Endodermal cell (in vitro differentiated cells): Measurements from ENCODE around the gene DNM1L. TPM values are rescaled to one million over a fixed set of nuclear protein-coding genes. Genes with fewer than 3 reads are reported as not detected.

ENCODE experiments used
- DNase-seq: peaks from one replicate; pipeline ENCODE4 v3.0.0-alpha.2; 2017
- H3K27ac ChIP-seq: 2 replicates; pipeline ENCODE4 v1.5.1; 2013; ENCODE audit warnings: mild to moderate bottlenecking, low read depth, low read length, moderate library complexity
- H3K27me3 ChIP-seq: 2 replicates; pipeline ENCODE4 v1.6.1; 2013; ENCODE audit warnings: mild to moderate bottlenecking, low read length, moderate library complexity; ENCODE audit not compliant: insufficient read depth, control insufficient read depth, poor library complexity, severe bottlenecking
- H3K36me3 ChIP-seq: 2 replicates; pipeline ENCODE4 v1.7.0; 2013; ENCODE audit warnings: mild to moderate bottlenecking, low read length, moderate library complexity; ENCODE audit not compliant: control insufficient read depth, insufficient read depth
- H3K4me1 ChIP-seq: one replicate; pipeline ENCODE4 v1.7.0; 2013; ENCODE audit warnings: low read length; ENCODE audit not compliant: control insufficient read depth, insufficient read depth
- H3K4me3 ChIP-seq: 2 replicates; pipeline ENCODE4 v1.5.1; 2013; ENCODE audit warnings: mild to moderate bottlenecking, low read length, moderate library complexity
- H3K9ac ChIP-seq: 2 replicates; pipeline ENCODE4 v1.6.1; 2013; ENCODE audit warnings: mild to moderate bottlenecking, low read length, moderate library complexity; ENCODE audit not compliant: poor library complexity, severe bottlenecking; ENCODE audit errors: extremely low read depth
- H3K9me3 ChIP-seq: 2 replicates; pipeline ENCODE4 v1.6.1; 2013; ENCODE audit warnings: mild to moderate bottlenecking, low read length, moderate library complexity; ENCODE audit not compliant: control insufficient read depth
- H3K27ac Mint-ChIP-seq: 2 replicates; pipeline ENCODE4 v1.8.0; 2020; ENCODE audit warnings: mixed read lengths
- H3K27me3 Mint-ChIP-seq: 2 replicates; pipeline ENCODE4 v1.8.0; 2021; ENCODE audit warnings: mild to moderate bottlenecking, mixed read lengths; ENCODE audit not compliant: insufficient read depth
- H3K36me3 Mint-ChIP-seq: 2 replicates; pipeline ENCODE4 v1.8.0; 2020; ENCODE audit warnings: low read depth, mixed read lengths
- H3K4me1 Mint-ChIP-seq: 2 replicates; pipeline ENCODE4 v1.8.0; 2020; ENCODE audit warnings: mixed read lengths
- H3K4me3 Mint-ChIP-seq: 2 replicates; pipeline ENCODE4 v1.8.0; 2020; ENCODE audit warnings: mild to moderate bottlenecking, moderate library complexity, mixed read lengths
- H3K9me3 Mint-ChIP-seq: 2 replicates; pipeline ENCODE4 v1.8.0; 2020; ENCODE audit warnings: mild to moderate bottlenecking, mixed read lengths
- WGBS, 2 experiments: methylation state at CpG; one replicate each; pipeline versions ENCODE4 v1.1.5 to v1.1.7; 2013; ENCODE audit warnings: missing lambda C conversion rate in 2 of 2, mixed read lengths in 1 of 2; ENCODE audit not compliant: insufficient coverage in 1 of 2, insufficient read length in 1 of 2; 5-methylcytosine and 5-hydroxymethylcytosine counted together
- total RNA-seq, 2 donors: library from RNA; stranded (reverse); fragmentation: NEBNext Ultra II Directional in 1 of 2; extraction: Animal tissue kit (Norgen Biotek cat#: 25700) in 1 of 2; gene quantifications; 2 replicates in 1 of 2; 3 replicates in 1 of 2; pipeline ENCODE4 v1.2.1, GENCODE V29; 2021
- TF ChIP-seq, protein P1 (sequence below): fragments of 200-600 bp; sonication (generic); conservative IDR thresholded peaks from 2 replicates; pipeline ENCODE4 v1.5.0; 2021; ENCODE audit warnings: antibody characterized with exemption, mild to moderate bottlenecking

The DNM1L gene
- total RNA-seq, 2 donors from 2014 or later = 100 to 156 TPM

DNA sequence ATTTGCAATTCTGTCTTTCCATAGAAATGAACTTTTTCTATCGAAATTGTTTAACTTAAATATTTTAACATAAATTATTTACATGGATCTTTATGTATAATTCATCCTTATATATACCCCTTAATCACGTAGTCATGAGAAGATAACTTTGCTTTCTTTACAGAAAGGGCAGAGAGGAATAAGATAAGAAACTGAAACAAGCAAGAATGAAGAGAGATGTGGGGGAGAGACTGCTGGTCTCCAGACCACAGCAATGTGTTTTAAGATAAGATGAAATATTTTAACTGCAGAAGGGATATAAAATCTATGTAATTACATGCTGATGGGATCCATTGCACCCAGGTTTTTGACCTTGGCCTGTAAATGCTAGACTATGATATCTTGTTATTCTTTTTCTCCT, 34.7 kb upstream of the DNM1L start:
- no peak overlapping the region for H3K9ac ChIP-seq
- TF ChIP-seq, protein P1, sequence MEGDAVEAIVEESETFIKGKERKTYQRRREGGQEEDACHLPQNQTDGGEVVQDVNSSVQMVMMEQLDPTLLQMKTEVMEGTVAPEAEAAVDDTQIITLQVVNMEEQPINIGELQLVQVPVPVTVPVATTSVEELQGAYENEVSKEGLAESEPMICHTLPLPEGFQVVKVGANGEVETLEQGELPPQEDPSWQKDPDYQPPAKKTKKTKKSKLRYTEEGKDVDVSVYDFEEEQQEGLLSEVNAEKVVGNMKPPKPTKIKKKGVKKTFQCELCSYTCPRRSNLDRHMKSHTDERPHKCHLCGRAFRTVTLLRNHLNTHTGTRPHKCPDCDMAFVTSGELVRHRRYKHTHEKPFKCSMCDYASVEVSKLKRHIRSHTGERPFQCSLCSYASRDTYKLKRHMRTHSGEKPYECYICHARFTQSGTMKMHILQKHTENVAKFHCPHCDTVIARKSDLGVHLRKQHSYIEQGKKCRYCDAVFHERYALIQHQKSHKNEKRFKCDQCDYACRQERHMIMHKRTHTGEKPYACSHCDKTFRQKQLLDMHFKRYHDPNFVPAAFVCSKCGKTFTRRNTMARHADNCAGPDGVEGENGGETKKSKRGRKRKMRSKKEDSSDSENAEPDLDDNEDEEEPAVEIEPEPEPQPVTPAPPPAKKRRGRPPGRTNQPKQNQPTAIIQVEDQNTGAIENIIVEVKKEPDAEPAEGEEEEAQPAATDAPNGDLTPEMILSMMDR = no peak
- peaks cover 6% of the 10 kb centered on the region for H3K4me1 Mint-ChIP-seq
- no peak overlapping the region for H3K27ac ChIP-seq
- H3K4me1 ChIP-seq = no peaks in the 10 kb centered on the region
- no peak overlapping the region for H3K27ac Mint-ChIP-seq
- 92% methylated on average over 1 of the region's 2 CpGs; no CpG with 5 or more reads in 1 of the 2 experiments for WGBS, 2 experiments
- no peaks in the 10 kb centered on the region for H3K27me3 Mint-ChIP-seq
- peaks cover 49% of the 10 kb centered on the region for H3K36me3 ChIP-seq
- H3K9me3 Mint-ChIP-seq = no peaks in the 10 kb centered on the region
- no peak overlapping the region for H3K4me3 Mint-ChIP-seq
- DNase-seq = no peak
- peaks cover 43% of the 10 kb centered on the region for H3K36me3 Mint-ChIP-seq
- H3K9me3 ChIP-seq = no peaks in the 10 kb centered on the region
- H3K27me3 ChIP-seq = no peaks in the 10 kb centered on the region
- H3K4me3 ChIP-seq = no peak overlapping the region

DNA sequence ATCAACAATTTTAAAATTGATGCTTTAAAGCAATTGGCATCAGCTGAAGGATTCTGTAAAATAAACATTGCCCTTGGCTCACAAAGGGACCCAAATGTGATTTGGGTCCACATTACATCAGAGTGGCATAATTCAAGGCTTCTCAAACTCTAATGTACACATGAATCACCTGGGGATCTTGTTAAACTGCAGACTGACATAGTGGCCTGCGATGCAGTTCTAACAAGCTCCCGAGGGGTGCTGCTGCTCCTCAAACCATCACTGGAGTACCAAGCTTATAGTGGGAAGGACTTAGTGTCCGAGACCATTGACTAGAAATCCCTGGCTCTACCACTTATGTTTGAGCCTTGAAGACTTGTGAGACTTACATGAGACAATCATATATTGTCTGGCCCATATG, 31.8 kb upstream of the DNM1L start:
- DNase-seq = no peak
- TF ChIP-seq, protein P1 = peak; percentile 51
- Mint-ChIP-seq H3K4me1 (peaks cover 15% of the 10 kb centered on the region), H3K4me3 (no peak overlapping the region), H3K36me3 (peaks cover 18% of the 10 kb centered on the region), H3K27ac (no peak overlapping the region), H3K9me3 (no peaks in the 10 kb centered on the region), H3K27me3 (no peaks in the 10 kb centered on the region)
- H3K27me3 ChIP-seq = no peaks in the 10 kb centered on the region
- no peak overlapping the region for H3K9ac ChIP-seq
- no peak overlapping the region for H3K27ac ChIP-seq
- WGBS, 2 experiments = 80 to 90% methylated on average over 1 to 3 of the region's 3 CpGs
- no peaks in the 10 kb centered on the region for H3K9me3 ChIP-seq
- H3K36me3 ChIP-seq = peaks cover 23% of the 10 kb centered on the region
- no peak overlapping the region for H3K4me3 ChIP-seq
- H3K4me1 ChIP-seq = no peaks in the 10 kb centered on the region

DNA sequence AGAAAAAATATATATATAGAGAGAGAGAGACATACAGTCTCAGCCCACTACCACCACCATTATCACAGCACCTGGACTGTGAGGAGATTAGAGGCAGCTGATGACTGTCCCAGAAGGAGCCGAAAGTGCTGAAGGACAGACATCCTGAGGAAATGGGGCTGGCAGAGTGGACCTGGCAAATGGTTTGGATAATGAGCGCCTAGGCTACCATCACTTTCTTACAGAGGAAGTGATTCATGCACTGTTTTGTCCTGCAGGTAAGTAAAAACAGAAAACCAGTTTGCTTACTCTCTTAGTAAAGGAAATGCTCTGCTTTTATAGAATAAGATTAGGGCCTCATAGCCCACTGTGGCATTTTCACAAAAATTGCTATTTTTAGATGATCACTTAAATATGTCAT, 28.6 kb upstream of the DNM1L start:
- peaks cover 15% of the 10 kb centered on the region for H3K4me1 Mint-ChIP-seq
- H3K4me3 Mint-ChIP-seq = no peak overlapping the region
- 0 to 42% methylated on average over 1 to 2 of the region's 2 CpGs for WGBS, 2 experiments
- H3K27ac Mint-ChIP-seq = no peak overlapping the region
- Histone ChIP-seq H3K9ac (no peak overlapping the region), H3K9me3 (no peaks in the 10 kb centered on the region), H3K36me3 (peaks cover 7% of the 10 kb centered on the region), H3K27ac (no peak overlapping the region), H3K4me1 (no peaks in the 10 kb centered on the region), H3K27me3 (no peaks in the 10 kb centered on the region), H3K4me3 (no peak overlapping the region)
- H3K36me3 Mint-ChIP-seq = peaks cover 6% of the 10 kb centered on the region
- H3K9me3 Mint-ChIP-seq = peaks cover 7% of the 10 kb centered on the region
- TF ChIP-seq, protein P1 = no peak
- H3K27me3 Mint-ChIP-seq = no peaks in the 10 kb centered on the region
- DNase-seq = no peak
